HuH-7 (cell line): ENCODE measurements around the gene GPR158.

ENCODE experiments used
- DNase-seq: peaks from one replicate; pipeline ENCODE4 v3.0.0; 2011; ENCODE audit warnings: low spot score

The GPR158 gene

GRCh38 chr10:25392132-25392531 lies 217.3 kb downstream of the GPR158 start:
- no peak for DNase-seq

GRCh38 chr10:25393621-25394020 lies 218.8 kb downstream of the GPR158 start:
- DNase-seq: no peak

GRCh38 chr10:25398680-25399079 lies 223.9 kb downstream of the GPR158 start:
- no peak for DNase-seq

- no peak for DNase-seq
These were observed 231.1 kb downstream of the GPR158 start for GRCh38 chr10:25405871-25406270.

- DNase-seq: no peak
These were observed 242.8 kb downstream of the GPR158 start for GRCh38 chr10:25417611-25418010.

- DNase-seq: no peak
These were observed 251.0 kb downstream of the GPR158 start for GRCh38 chr10:25425776-25426175.

GRCh38 chr10:25436431-25436830 lies 261.6 kb downstream of the GPR158 start:
- DNase-seq: no peak

GRCh38 chr10:25441270-25441669 lies 266.5 kb downstream of the GPR158 start:
- no peak for DNase-seq

GRCh38 chr10:25444266-25444665 lies 269.5 kb downstream of the GPR158 start:
- no peak for DNase-seq

- DNase-seq: no peak
These were observed 276.6 kb downstream of the GPR158 start for GRCh38 chr10:25451401-25451800.

- DNase-seq: no peak
These were observed 278.8 kb downstream of the GPR158 start for GRCh38 chr10:25453619-25454018.

GRCh38 chr10:25455980-25456567 lies 281.3 kb downstream of the GPR158 start:
- no peak for DNase-seq

GRCh38 chr10:25457552-25457951 lies 282.8 kb downstream of the GPR158 start:
- DNase-seq: no peak

- peak; percentile 26 for DNase-seq
These were observed 291.0 kb downstream of the GPR158 start for GRCh38 chr10:25465582-25466372.

GRCh38 chr10:25467881-25468280 lies 293.1 kb downstream of the GPR158 start:
- DNase-seq: no peak

GRCh38 chr10:25481467-25481866 lies 306.7 kb downstream of the GPR158 start:
- no peak for DNase-seq

- no peak for DNase-seq
These were observed 309.2 kb downstream of the GPR158 start for GRCh38 chr10:25483999-25484398.

- DNase-seq: no peak
These were observed 312.5 kb downstream of the GPR158 start for GRCh38 chr10:25487266-25487665.

- DNase-seq: no peak
These were observed 317.2 kb downstream of the GPR158 start for GRCh38 chr10:25492040-25492439.

- no peak for DNase-seq
These were observed 317.9 kb downstream of the GPR158 start for GRCh38 chr10:25492680-25493079.

GRCh38 chr10:25493122-25493893 lies 318.5 kb downstream of the GPR158 start:
- DNase-seq: peak; percentile 14

GRCh38 chr10:25497246-25497645 lies 322.4 kb downstream of the GPR158 start:
- DNase-seq: no peak

- no peak for DNase-seq
These were observed 323.8 kb downstream of the GPR158 start for GRCh38 chr10:25498645-25499044.
